Hepatic stellate cell (primary cell): ENCODE results near the gene ZBTB5.

Source experiments
- DNase-seq: peaks from one replicate; pipeline ENCODE4 v3.0.0; 2011; ENCODE audit warnings: low spot score

The ZBTB5 gene

GRCh38 chr9:37424686-37425297, 40.5 kb downstream of the ZBTB5 start:
- DNase-seq, result no peak

GRCh38 chr9:37424204-37424685, 41.0 kb downstream of the ZBTB5 start:
- DNase-seq, result no peak

GRCh38 chr9:37423508-37423907, 41.7 kb downstream of the ZBTB5 start:
- no peak for DNase-seq

GRCh38 chr9:37422289-37423104, 42.8 kb downstream of the ZBTB5 start, which contains the start of gene GRHPR:
TSS of gene GRHPR (plus strand) at chr9:37422696. CDS start at chr9:37422751, 55 bp downstream.
- DNase-seq, result peak; percentile 93

GRCh38 chr9:37421914-37422288, 43.3 kb downstream of the ZBTB5 start:
- DNase-seq, result no peak

DNA sequence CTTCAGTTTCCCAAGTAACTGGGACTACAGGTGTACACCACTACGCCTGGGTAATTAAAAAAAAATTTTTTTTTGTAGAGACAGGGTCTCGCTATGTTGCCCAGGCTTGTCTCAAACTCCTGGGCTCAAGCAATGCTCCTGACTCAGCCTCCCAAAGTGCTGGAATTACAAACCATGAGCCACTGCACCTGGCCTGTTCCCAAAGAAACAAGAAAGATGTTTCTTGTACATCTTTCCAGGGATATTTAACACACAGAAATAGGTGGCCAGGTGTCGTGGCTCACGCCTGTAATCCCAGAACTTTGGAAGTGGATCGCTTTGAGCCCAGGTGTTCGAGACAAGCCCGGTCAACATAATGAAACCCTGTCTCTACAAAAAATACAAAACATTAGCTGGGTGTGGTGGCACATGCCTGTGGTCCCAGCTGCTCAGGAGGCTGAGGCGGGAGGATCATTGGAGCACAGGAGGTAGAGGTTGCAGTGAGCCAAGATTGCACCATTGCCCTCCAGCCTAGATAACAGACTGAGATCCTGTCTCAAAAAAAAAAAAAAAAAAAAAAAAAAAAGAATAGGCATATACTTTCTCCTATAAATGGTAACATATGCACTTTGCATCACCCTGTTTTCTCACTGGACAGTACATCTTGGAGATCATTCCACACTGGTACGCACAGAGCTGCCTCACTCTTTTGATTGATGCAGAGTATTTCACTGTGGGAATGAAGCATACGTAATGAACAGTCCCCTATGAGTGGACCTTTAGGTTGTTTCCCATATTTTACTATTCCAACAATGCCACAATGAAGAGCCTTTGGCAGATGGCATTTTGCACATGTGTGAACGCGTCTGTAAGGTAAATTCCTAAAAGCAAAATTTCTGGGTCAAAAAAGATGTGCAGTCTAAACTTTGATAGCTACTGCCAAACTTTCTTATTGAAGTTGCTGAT, 44.7 kb downstream of the ZBTB5 start:
- DNase-seq, result no peak

DNA sequence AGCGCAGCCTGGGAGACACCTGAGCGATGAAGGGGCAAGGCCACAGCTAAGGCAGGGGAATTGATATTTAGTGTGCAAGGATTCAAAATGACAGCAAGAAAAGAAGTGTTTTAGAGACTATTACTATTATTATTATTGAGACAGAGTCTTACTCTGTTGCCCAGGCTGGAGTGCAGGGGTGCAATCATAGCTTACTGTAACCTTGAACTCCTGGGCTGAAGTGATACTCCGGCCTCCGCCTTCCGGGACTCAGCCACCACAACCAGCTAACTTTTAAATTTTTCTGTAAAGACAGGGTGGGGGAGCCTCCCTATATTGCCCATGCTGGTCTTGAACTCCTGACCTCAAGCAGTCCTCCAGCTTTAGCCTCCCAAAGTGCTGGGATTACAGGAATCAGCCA, 46.0 kb downstream of the ZBTB5 start:
- no peak for DNase-seq

DNA sequence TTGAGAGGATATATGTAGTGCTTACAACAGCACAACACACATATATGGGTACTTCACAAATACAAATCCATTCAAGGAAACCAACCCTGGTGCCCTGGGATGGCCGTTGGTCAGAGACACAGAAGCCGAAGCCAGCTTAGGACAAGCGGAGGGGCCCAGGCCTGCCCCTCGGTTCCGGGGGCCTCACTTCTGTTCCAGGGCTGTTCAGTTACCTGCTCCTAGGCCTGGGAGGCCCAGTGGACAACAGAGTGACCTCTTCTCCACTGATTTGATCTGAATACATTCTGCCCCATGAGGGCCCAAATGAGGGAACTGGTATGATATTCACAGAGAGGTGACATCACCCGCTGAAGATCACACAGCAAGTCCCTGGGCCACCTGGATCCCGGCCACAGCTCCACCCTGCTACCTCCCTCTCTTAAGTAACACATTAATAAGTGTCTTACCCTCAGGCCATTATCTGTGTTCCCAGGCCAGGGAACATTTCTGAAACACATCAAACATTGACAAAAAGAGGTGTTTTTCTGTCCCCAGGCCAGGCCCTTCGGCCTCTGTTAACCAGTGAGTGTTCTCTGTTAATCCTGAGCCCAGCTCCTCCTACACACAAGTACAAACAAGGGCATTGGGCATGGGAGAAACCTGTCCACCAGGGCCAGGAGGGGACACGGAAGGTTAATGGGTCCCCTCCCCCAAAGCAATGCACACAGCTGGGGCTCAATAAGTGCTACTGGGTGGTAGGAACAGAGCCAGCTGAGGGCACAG, 47.2 kb downstream of the ZBTB5 start:
- DNase-seq, result no peak

DNA sequence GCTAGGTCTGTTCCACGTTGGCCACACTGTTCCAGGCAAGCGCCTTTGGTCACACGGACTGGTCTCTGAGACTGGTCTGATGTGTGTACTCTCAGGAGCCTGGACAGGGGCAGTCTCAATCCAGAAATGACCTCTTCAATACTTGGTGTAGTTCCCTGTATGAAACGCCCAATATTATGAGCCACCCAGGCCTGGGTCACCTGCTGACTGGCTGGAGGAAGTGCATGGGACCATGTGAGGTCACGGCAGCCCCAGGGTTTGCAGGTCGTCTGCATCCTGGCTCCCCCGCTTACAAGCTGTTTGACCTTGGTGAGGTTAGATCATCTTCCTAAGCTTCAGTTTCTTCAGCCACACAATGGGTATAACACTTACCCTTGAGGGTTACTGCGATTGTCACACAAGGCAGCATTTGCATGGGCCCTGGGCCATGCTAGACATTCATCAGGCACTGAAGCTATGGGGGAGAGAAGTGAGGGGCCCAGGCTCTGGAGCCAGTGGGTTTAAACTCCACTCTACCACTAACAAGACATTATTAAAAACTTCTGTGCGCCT, 47.9 kb downstream of the ZBTB5 start:
- no peak for DNase-seq

- DNase-seq, result peak; percentile 81
These were observed 50.1 kb downstream of the ZBTB5 start for GRCh38 chr9:37415011-37415719.

DNA sequence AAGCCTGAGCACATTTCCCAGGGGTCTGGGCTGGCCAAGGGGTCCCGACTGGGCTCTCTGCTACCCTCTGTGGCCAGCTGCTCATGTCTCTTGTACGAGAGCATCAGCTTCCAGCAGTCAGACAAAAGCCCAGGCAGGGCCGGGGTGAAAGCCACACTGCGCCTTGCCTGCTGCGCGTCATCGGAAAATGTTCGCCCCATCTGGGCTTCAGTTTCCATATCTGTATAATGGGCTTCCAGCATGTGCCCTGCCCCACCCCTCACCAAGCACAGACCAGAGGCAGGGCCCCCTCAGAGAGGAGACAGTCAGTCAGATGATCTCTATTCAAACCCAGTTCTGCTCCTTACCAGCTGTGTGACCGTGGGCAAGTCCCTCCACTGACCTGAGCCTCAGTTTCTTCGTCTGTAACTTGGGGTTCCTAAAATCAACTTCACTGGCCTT, 50.7 kb downstream of the ZBTB5 start:
- no peak for DNase-seq

DNA sequence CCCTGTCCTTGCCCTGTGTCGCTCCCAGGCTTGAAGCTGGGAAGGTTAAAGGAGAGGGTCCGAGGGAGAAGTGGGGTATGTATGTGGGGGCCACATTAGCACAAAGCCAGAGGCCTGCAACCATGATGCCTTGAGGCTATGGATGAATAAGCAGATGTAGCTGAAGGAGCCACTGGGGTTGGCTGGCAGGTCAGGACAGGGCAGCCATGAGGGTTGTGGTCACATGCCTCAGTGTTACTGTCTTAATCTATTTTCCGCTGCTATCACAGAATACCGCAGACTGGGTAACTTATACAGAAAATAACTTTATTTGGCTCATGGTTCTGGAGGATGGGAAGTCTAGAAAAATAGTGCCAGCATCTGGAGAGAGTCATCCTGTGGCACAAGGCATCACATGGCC, 51.9 kb downstream of the ZBTB5 start:
- no peak for DNase-seq

DNA sequence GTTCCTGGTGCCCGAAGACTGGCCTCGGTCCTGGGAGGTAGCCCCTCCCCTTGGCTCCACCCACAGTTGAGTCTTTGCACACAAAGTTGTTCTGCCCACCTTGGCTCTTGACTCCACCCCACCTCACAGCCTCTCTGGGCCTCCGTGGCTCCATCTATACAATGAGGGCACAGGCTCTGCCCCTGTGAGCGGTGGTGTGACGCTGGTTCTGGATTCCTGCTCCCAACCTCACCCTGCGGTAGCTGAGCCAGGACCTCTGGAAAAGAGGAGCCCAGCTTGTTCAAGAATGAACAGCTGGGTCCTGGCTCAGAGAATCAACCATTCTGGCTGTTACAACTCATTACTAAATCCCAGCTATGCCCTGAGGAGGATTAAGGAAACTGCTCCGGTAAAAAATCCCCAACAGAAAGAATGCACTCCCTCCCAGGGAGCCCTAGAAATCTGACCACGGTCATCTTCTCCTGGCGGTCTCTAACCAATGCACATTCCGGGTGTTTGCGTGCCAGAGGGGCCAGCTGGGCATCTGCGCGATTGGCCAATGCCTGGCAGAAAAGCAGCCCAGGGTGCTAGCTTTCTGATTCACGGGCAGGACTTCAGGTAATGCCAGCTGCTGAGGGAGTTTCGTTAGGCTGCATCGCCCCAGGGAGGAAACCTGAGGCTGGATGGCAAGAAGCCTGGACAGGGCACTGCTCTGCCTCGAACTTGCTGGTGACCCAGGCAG, 52.7 kb downstream of the ZBTB5 start:
- peak; percentile 27 for DNase-seq

- peak; percentile 52 for DNase-seq
These were observed 54.1 kb downstream of the ZBTB5 start for GRCh38 chr9:37410969-37411785.

GRCh38 chr9:37410354-37410861, 54.8 kb downstream of the ZBTB5 start:
- DNase-seq, result no peak

GRCh38 chr9:37408933-37409710, 56.1 kb downstream of the ZBTB5 start:
- DNase-seq, result no peak

- no peak for DNase-seq
These were observed 57.8 kb downstream of the ZBTB5 start for GRCh38 chr9:37407468-37407867.
